GM21381 (cell line): ENCODE measurements around the gene NARF.
"Not testable (repeated sequence)": the region's sequence is repeated elsewhere in the genome, so short reads cannot be mapped to it uniquely, and the experiment has no call there.

Experiments used
- ATAC-seq: cut with Tn5 transposase; IDR thresholded peaks from one replicate; pipeline ENCODE4 v1.9.1; 2021; ENCODE audit warnings: mild to moderate bottlenecking, moderate library complexity; ENCODE audit not compliant: unreplicated experiment

Gene NARF

DNA sequence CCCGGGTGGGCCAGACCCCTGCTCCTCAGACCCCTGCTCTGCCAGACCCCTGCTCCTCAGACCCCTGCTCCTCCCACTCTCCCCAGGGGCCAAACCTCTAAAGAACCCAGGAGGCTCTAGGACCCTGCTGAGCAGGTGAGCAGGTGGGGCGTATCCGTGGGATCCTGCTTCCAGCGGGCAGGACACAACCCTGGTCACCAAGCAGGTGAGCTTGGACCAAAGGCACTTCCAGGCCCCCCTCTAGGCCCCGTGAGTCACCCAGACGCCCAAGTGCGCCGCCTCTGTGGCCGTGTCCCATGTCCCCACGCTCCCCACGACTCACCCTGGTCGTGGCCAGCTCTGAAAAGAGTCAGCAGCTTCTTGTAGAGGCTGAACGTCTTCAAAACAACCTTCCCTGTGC, 13.0 kb upstream of the NARF start:
- no peak for ATAC-seq

- no peak for ATAC-seq
Observed at GRCh38 chr17:82446124-82446523, 12.4 kb upstream of the NARF start.

- no peak for ATAC-seq
Observed at GRCh38 chr17:82446649-82447048, 11.9 kb upstream of the NARF start.

GRCh38 chr17:82447876-82448275, 10.7 kb upstream of the NARF start:
- no peak for ATAC-seq

DNA sequence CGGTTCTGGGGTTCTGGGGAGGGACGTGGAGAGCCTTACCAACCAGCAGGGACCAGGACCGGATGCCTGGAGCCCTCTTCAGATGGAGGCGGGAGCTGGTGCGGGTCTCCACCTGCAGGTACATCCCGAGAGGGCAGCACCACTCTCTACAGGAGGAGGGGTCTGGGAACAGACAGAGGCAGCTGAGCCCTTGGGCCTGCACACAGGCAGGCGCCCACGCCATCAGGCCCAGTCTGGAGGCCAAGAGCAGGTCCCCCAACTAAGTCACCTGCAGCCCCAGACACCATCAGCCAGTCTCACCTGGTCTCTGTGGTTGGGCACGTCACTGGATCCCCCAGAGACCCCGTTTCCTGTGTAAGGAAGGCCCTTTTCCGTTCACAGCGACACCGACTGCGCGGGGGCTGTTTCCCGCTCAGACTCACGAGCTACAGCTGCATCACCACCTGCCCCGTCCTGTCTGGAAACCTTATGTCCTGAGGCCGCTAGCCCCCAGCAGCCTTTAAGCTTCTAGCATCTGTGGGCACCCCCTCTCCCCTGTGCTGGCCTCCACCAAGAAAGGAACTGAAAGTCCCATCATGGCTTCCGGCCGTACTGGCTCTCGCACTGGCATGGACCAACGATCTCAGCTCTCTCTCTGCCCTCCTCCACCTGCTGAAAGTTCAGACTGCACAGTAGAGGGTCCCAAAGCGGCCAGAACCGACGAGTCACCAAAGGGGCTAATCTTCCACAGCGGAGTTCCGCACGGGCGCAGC, 9.2 kb upstream of the NARF start:
- ATAC-seq: peak; percentile 45

- peak; percentile 1 for ATAC-seq
Observed at GRCh38 chr17:82449883-82450356, 8.6 kb upstream of the NARF start.

DNA sequence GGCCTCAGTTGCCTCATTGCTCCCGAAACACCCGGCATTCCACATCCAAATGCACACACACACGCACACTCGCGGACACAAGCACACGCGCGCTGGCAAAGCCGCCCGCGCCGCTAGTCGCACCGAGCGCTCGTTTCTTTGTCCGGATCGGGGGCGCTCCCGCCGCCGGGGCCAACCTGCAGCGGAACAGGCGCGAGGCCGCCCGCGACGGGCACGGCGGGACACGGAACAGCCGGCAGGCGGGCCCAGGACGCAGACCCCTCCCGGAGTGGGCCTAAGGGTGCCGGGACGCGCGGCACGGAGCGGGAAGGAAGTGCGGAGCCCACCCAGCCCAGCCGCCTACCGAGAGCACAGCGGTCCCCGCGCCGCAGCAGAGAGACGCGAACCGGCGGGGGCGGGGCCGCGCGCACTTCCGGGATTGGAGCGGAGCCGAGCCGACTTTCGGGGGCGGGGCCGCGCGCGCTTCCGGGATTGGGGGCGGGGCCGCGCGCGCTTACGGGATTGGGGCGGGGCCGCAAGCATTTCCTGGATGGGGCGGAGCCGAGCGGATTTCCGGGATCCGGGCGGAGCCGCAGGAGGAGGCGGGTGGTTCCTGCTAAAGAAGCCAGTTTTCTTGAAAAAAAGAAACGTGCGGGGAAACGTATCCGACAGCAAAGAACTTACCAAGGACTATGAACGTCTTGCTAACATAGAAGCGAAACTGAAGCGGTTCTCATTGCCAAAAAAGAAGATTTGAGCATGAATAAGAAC, 8.0 kb upstream of the NARF start, which contains the start of gene CYBC1:
CYBC1 (minus strand) TSS at position 396 of the 750 bp plus-strand sequence. CDS start 1,498 bp downstream, outside the sequence.
- peak; percentile 66 for ATAC-seq

DNA sequence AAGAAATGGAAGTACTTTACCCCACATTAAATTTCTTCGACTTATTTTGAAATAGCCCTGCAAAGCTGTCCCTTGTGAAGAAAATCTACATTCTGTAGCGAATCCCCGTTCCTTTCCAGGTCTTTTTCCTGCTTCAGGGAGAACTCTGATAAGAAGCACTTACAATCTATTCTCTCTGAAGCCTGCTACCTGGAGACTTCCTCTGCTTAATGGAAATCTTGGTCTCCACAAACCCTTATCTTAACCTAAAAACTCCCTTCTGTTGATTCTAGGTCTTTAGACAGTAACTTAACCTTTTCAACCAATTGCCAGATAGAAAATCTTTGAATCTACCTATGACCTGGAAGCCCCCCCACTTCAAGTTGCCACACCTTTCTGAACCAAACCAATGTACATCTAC, 6.4 kb upstream of the NARF start:
- ATAC-seq: no peak

- ATAC-seq: not testable (repeated sequence)
Observed at GRCh38 chr17:82453151-82453550, 5.4 kb upstream of the NARF start.

DNA sequence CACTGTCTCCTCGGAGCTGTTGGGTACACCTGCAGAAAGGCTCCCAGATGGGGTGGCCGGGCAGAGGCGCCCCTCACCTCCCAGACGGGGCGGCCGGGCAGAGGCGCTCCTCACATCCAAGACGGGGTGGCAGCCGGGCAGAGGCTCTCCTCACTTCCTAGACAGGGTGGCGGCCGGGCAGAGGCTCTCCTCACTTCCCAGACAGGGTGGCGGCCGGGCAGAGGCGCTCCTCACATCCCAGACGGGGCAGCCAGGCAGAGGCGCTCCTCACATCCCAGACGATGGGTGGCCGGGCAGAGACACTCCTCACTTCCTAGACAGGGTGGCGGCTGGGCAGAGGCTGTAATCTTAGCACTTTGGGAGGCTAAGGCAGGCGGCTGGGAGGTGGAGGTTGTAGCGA, 4.8 kb upstream of the NARF start:
- not testable (repeated sequence) for ATAC-seq

GRCh38 chr17:82457073-82457928, 1.2 kb upstream of the NARF start:
- ATAC-seq: no peak

DNA sequence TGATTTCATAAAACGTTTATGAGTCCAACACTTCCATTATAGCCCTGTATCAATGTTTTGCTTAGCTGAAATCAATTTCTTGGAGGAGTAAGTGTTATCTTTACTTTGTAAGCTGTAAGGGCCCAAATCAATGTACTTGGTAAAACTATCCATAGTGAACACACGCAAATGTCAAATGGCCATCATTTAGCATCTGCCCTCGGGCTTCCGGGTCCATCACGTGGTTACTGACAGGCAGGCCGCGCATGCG, 687 bp upstream of the NARF start:
- no peak for ATAC-seq

DNA sequence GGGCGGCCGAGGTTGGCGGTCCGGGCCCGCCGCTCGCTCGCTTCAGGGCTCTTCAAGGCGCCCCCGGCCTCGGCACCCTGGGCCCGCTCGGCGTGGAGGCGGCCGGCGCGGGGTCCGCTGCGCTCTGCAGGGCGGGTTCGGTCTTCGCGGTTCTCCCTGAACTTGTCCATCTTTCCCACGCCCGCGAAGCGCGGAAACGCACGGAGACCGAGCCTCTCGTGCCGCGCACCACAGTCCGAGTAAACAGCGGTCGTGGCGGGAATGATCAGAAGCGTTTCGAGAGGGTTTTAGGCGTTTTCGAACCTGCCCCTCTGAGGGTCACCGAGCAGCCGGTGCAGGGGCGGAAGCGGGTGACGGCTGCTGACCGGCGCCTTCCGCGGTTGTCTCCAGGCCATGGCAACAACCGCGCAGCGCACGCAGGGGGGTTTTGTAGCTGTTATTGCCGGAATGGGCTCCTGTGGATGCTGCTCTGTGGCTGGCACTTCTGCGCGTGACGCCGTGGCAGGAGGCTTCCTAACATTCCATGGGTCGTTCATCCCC, 414 bp downstream of the NARF start:
- ATAC-seq: peak; percentile 1

- not testable (repeated sequence) for ATAC-seq
Observed at GRCh38 chr17:82459936-82460335, 1.4 kb downstream of the NARF start.

DNA sequence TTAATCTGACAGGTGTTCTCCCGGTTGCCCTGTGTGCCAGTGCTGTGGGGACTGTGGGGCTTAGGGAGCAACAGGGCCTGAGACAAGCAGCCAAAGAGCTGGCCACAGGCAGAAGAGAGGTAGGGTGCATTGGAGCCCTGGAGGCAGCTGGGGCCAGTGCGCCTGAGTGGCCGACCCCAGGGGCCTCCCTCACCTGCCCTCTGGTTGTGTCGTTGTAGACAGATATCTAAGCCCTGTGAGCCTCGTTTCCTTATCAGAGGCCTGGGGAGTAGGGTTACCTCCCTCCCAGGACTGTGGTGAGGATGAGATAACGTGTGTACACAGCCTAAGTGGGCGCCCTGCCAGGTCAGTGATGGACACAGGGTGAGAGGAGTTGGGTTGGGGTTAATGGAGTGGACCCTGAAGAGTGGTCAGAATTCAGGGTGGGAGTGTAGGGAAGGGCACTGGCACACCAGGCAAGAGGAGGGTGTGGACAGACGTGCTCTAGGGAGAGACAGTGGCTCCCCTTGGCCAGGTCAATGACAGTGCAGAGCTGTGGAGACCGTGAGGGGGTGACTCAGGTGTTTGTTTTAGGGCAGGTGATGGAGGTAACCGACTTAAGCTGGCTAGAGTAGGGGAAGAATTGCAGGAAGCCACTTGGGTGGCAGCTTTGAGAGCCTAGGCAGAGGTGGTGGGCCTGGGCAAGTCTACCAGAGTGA, 3.4 kb downstream of the NARF start:
- ATAC-seq: no peak

- ATAC-seq: no peak
Observed at GRCh38 chr17:82463391-82463790, 4.8 kb downstream of the NARF start.

- no peak for ATAC-seq
Observed at GRCh38 chr17:82463925-82464566, 5.5 kb downstream of the NARF start.

DNA sequence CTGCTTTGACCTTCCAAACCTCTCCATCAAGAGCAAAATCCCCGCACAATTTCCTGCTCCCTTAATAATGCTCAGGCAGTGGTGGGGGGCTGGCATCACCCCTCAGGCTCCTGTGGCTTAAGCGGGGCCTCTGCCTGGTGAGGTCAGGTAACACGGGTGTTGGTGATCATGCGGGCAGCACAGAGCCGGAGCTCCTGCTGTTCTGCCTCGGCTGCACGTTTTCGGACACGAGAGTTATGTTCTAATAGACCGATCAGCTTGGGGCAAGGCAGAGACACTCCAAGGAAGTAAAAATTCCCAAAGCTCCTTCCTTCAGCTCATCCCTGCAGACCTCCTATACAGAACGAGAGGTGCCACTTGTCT, 6.0 kb downstream of the NARF start:
- ATAC-seq: no peak

- ATAC-seq: no peak
Observed at GRCh38 chr17:82465023-82465603, 6.6 kb downstream of the NARF start.

DNA sequence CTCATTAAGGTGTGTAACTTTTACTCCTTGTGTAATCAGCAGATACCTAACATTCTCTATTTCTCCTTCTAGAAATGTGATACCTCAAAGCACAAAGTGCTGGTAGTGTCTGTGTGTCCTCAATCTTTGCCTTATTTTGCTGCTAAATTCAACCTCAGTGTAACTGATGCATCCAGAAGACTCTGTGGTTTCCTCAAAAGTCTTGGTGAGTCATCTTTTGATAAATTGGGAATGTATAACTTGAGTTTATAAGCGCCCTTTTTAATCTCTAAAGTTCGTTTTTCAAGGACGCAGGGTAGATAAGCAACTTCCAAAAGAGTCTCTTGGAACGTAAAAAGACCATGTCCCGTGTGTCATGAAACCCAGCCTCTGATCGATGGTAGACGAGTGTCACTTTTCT, 10.2 kb downstream of the NARF start:
- ATAC-seq: no peak
